ENCODE results near the gene NPTX2.

Gene NPTX2

GRCh38 chr7:98618786-98619185 is 1.7 kb downstream of the NPTX2 start:
- no peak for DNase-seq (ENCODE audit: low read depth in 2 of 2)

GRCh38 chr7:98619450-98620321 is 2.6 kb downstream of the NPTX2 start:
- no peak for DNase-seq (ENCODE audit: low read depth in 2 of 2)

GRCh38 chr7:98621573-98622482 is 4.7 kb downstream of the NPTX2 start:
- no peak for DNase-seq (ENCODE audit: low read depth in 2 of 2)

- DNase-seq (ENCODE audit: low read depth in 2 of 2), result no peak
Measured at GRCh38 chr7:98622926-98623325, 5.8 kb downstream of the NPTX2 start.

- no peak for DNase-seq (ENCODE audit: low read depth in 2 of 2)
Measured at GRCh38 chr7:98624846-98625420, 7.8 kb downstream of the NPTX2 start.

- no peak for DNase-seq (ENCODE audit: low read depth in 2 of 2)
Measured at GRCh38 chr7:98626460-98627412, 9.7 kb downstream of the NPTX2 start.

- DNase-seq (ENCODE audit: low read depth in 2 of 2), result no peak
Measured at GRCh38 chr7:98627413-98627790, 10.3 kb downstream of the NPTX2 start.

- no peak for DNase-seq (ENCODE audit: low read depth in 2 of 2)
Measured at GRCh38 chr7:98628418-98628817, 11.3 kb downstream of the NPTX2 start.

GRCh38 chr7:98629001-98629431 is 11.9 kb downstream of the NPTX2 start:
- DNase-seq (ENCODE audit: low read depth in 2 of 2), result no peak

- no peak for DNase-seq (ENCODE audit: low read depth in 2 of 2)
Measured at GRCh38 chr7:98630149-98630548, 13.1 kb downstream of the NPTX2 start.

- no peak for DNase-seq (ENCODE audit: low read depth in 2 of 2)
Measured at GRCh38 chr7:98630770-98631169, 13.7 kb downstream of the NPTX2 start.

- DNase-seq (ENCODE audit: low read depth in 2 of 2), result no peak
Measured at GRCh38 chr7:98638853-98639252, 21.8 kb downstream of the NPTX2 start.

- no peak for DNase-seq (ENCODE audit: low read depth in 2 of 2)
Measured at GRCh38 chr7:98640375-98640774, 23.3 kb downstream of the NPTX2 start.

GRCh38 chr7:98641646-98642500 is 24.8 kb downstream of the NPTX2 start:
- DNase-seq (ENCODE audit: low read depth in 2 of 2), result no peak

- no peak for DNase-seq (ENCODE audit: low read depth in 2 of 2)
Measured at GRCh38 chr7:98643236-98643985, 26.3 kb downstream of the NPTX2 start.

- DNase-seq (ENCODE audit: low read depth in 2 of 2), result no peak
Measured at GRCh38 chr7:98646465-98646864, 29.4 kb downstream of the NPTX2 start.

GRCh38 chr7:98647326-98647725 is 30.2 kb downstream of the NPTX2 start:
- no peak for DNase-seq (ENCODE audit: low read depth in 2 of 2)

- DNase-seq (ENCODE audit: low read depth in 2 of 2), result no peak
Measured at GRCh38 chr7:98651760-98652159, 34.7 kb downstream of the NPTX2 start.

- DNase-seq (ENCODE audit: low read depth in 2 of 2), result no peak
Measured at GRCh38 chr7:98653601-98654310, 36.7 kb downstream of the NPTX2 start.

All from stimulated activated CD8-positive, alpha-beta memory T cell treated with anti-CD3 and anti-CD28 coated beads, Interleukin-7, amount 100 ng/mL, for 1 hour (primary cell).